Esophagus muscularis mucosa (tissue), 4 donors: ENCODE measurements around the gene PAX5. TPM values are rescaled to one million over a fixed set of nuclear protein-coding genes. Genes with fewer than 3 reads are reported as not detected.

Source experiments
- DNase-seq: peaks from one replicate; pipeline ENCODE4 v3.0.0-alpha.2; 2017; ENCODE audit errors: extremely low spot score
- H3K27ac ChIP-seq, 4 donors: fragments of 200-600 bp; sonication (generic); replicated peaks in 1 of 4; 1 replicate in 3 of 4; 2 replicates in 1 of 4; pipeline ENCODE4 v1.5.1; 2016 to 2019; ENCODE audit warnings: mild to moderate bottlenecking in 1 of 4
- H3K27me3 ChIP-seq, 4 donors: fragments of 200-600 bp; sonication (generic); one replicate each; pipeline versions ENCODE4 v1.5.1 to v1.6.0; 2016 to 2019
- H3K36me3 ChIP-seq, 4 donors: fragments of 200-600 bp; sonication (generic); one replicate each; pipeline ENCODE4 v1.5.1; 2016 to 2019
- H3K4me1 ChIP-seq, 4 donors: fragments of 200-600 bp; sonication (generic); one replicate each; pipeline ENCODE4 v1.5.1; 2016 to 2019
- H3K4me3 ChIP-seq, 4 donors: fragments of 200-600 bp; sonication (generic); 1 replicate in 2 of 4; 2 replicates in 2 of 4; pipeline ENCODE4 v1.5.1; 2016 to 2019; ENCODE audit warnings: mild to moderate bottlenecking in 4 of 4, moderate library complexity in 1 of 4
- H3K9me3 ChIP-seq, 4 donors: fragments of 200-600 bp; sonication (generic); 1 replicate in 3 of 4; 2 replicates in 1 of 4; pipeline ENCODE4 v1.5.1; 2016 to 2019
- CTCF ChIP-seq, 3 experiments: fragments of 200-600 bp in 2 of 3; fragments of 450-650 bp in 1 of 3; sonication (generic) in 2 of 3; IDR thresholded peaks; one replicate each; pipeline ENCODE4 v1.5.1; 2017 to 2019; ENCODE audit warnings: antibody characterized with exemption in 3 of 3, mild to moderate bottlenecking in 2 of 3, moderate library complexity in 1 of 3
- EP300 ChIP-seq: sonication (generic); formaldehyde crosslinking; IDR thresholded peaks from one replicate; pipeline ENCODE4 v1.6.1; 2017; ENCODE audit warnings: antibody characterized with exemption
- POLR2A ChIP-seq: fragments of 450-650 bp; IDR thresholded peaks from one replicate; pipeline ENCODE4 v1.6.1; 2017; ENCODE audit warnings: antibody characterized with exemption, moderate library complexity, mild to moderate bottlenecking, low read depth
- POLR2AphosphoS5 ChIP-seq, 2 donors: sonication (generic); formaldehyde crosslinking; IDR thresholded peaks; one replicate each; pipeline ENCODE4 v1.6.1; 2017; ENCODE audit warnings: antibody characterized with exemption in 2 of 2
- WGBS: methylation state at CpG from one replicate; pipeline ENCODE4 v1.1.5; 2018; 5-methylcytosine and 5-hydroxymethylcytosine counted together
- intact Hi-C: fragments of 100-400 bp; cut with DNase I; formaldehyde crosslinking; loops from one replicate; pipeline ENCODE4 v1.15.1; 2023
- total RNA-seq, 4 donors: library from RNA; depleted of rRNA; stranded (reverse); fragments of >200 nt; gene quantifications; one replicate each; pipeline versions ENCODE4 v1.1.0 to v1.2.1, GENCODE V29; 2016

Gene PAX5
- total RNA-seq, 4 donors from 2014 or later = 0.17 TPM; not detected in 3

- Histone ChIP-seq H3K27ac (no peak overlapping the region), H3K4me3 (no peak overlapping the region), H3K9me3 (no peaks in the 10 kb centered on the region), H3K27me3 (peaks cover 0 to 29% (median 0%) of the 10 kb centered on the region in 4 donors), H3K36me3 (no peaks in the 10 kb centered on the region), H3K4me1 (no peaks in the 10 kb centered on the region)
- no peak for TF ChIP-seq CTCF (IDR thresholded peaks at IDR 0.05)
- no peak for TF ChIP-seq POLR2AphosphoS5 (IDR thresholded peaks at IDR 0.05)
- TF ChIP-seq EP300 = no peak
- no peak for TF ChIP-seq POLR2A
- intact Hi-C loops = loop anchor here (10.0 kb wide), 1 partner anchor 70 kb away; no protein-coding TSS in a partner anchor
- no peak for DNase-seq
- WGBS = 51% methylated on average over 4 of the region's 4 CpGs
Measured at GRCh38 chr9:36924757-36925432, 109.2 kb downstream of the PAX5 start.

GRCh38 chr9:36924071-36924470 is 110.0 kb downstream of the PAX5 start:
- Histone ChIP-seq H3K36me3 (no peaks in the 10 kb centered on the region), H3K27me3 (peaks cover 0 to 23% (median 0%) of the 10 kb centered on the region in 4 donors), H3K4me3 (no peak overlapping the region), H3K4me1 (no peaks in the 10 kb centered on the region), H3K27ac (no peak overlapping the region), H3K9me3 (peaks cover 0 to 2% (median 0%) of the 10 kb centered on the region in 4 donors)
- WGBS = 79% methylated on average over 4 of the region's 4 CpGs
- DNase-seq = no peak
- intact Hi-C loops = loop anchor here (10.0 kb wide), 1 partner anchor 71 kb away; no protein-coding TSS in a partner anchor
- TF ChIP-seq EP300 = no peak

GRCh38 chr9:36923025-36923625 is 110.9 kb downstream of the PAX5 start:
- H3K9me3 ChIP-seq = peaks cover 0 to 8% (median 0%) of the 10 kb centered on the region in 4 donors
- H3K27ac ChIP-seq = no peak overlapping the region
- intact Hi-C loops = loop anchor here (10.0 kb wide), 1 partner anchor 72 kb away; no protein-coding TSS in a partner anchor
- H3K27me3 ChIP-seq = peaks cover 0 to 33% (median 0%) of the 10 kb centered on the region in 4 donors
- DNase-seq = no peak
- H3K4me1 ChIP-seq = no peaks in the 10 kb centered on the region
- no peak overlapping the region for H3K4me3 ChIP-seq
- no peaks in the 10 kb centered on the region for H3K36me3 ChIP-seq
- WGBS = 90% methylated on average over 3 of the region's 7 CpGs
- no peak for TF ChIP-seq POLR2A
- no peak for TF ChIP-seq POLR2AphosphoS5 (IDR thresholded peaks at IDR 0.05)
- no peak for TF ChIP-seq EP300
- TF ChIP-seq CTCF (IDR thresholded peaks at IDR 0.05) = no peak

GRCh38 chr9:36922548-36922947 is 111.5 kb downstream of the PAX5 start:
- H3K27ac ChIP-seq = no peak overlapping the region
- intact Hi-C loops = loop anchor here (10.0 kb wide), 1 partner anchor 72 kb away; no protein-coding TSS in a partner anchor
- no peaks in the 10 kb centered on the region for H3K4me1 ChIP-seq
- 67% methylated on average over 1 of the region's 5 CpGs for whole genome bisulfite sequencing
- H3K27me3 ChIP-seq = peaks cover 0 to 35% (median 0%) of the 10 kb centered on the region in 4 donors
- H3K4me3 ChIP-seq = no peak overlapping the region
- TF ChIP-seq POLR2AphosphoS5 (IDR thresholded peaks at IDR 0.05) (no peak), POLR2A (no peak), EP300 (no peak), CTCF (IDR thresholded peaks at IDR 0.05) (no peak)
- no peak for DNase-seq
- H3K36me3 ChIP-seq = no peaks in the 10 kb centered on the region
- H3K9me3 ChIP-seq = peaks cover 0 to 8% (median 0%) of the 10 kb centered on the region in 4 donors

GRCh38 chr9:36914212-36914577 is 119.9 kb downstream of the PAX5 start:
- DNase-seq = no peak
- no peak overlapping the region for H3K27ac ChIP-seq
- H3K27me3 ChIP-seq = peaks cover 0 to 62% (median 2%) of the 10 kb centered on the region in 4 donors
- peaks cover 0 to 12% (median 4%) of the 10 kb centered on the region in 4 donors for H3K9me3 ChIP-seq
- no peaks in the 10 kb centered on the region for H3K36me3 ChIP-seq
- TF ChIP-seq POLR2A (no peak), EP300 (no peak), POLR2AphosphoS5 (IDR thresholded peaks at IDR 0.05) (no peak), CTCF (IDR thresholded peaks at IDR 0.05) (no peak)
- H3K4me3 ChIP-seq = no peak overlapping the region
- H3K4me1 ChIP-seq = no peaks in the 10 kb centered on the region
- 30% methylated on average over 3 of the region's 3 CpGs for WGBS
- intact Hi-C loops = no loop called here
